Measurements from ENCODE around the gene CCDC85B. TPM values are rescaled to one million over a fixed set of nuclear protein-coding genes. Genes with fewer than 3 reads are reported as not detected.
"Not testable (repeated sequence)": the region's sequence is repeated elsewhere in the genome, so short reads cannot be mapped to it uniquely, and the experiment has no call there.

Gene CCDC85B
- total RNA-seq, 1 experiment from 2014 or later = 85.4 TPM

GRCh38 chr11:65847746-65848145 lies 42.7 kb upstream of the CCDC85B start:
- intact Hi-C loops (cut with micrococcal nuclease; ENCODE audit: unreplicated experiment) = no loop called here
- no TSS peak for BruUV-seq (replicated peaks)
- no peak for DNase-seq (ENCODE audit: low read depth, low spot score)
- POLR2A ChIA-PET = interaction anchor here (0.6 kb wide), 1 partner anchor 153 kb away, joined by 8 read pairs; no protein-coding TSS in a partner anchor
- no peak overlapping the region for H3K4me3 ChIP-seq (ENCODE audit: low read depth in 2 of 2, low read length in 2 of 2)
- no peaks in the 10 kb centered on the region for H3K27me3 ChIP-seq (ENCODE audit: control insufficient read depth, insufficient read depth, low read length)
- in situ Hi-C loops (cut with HindIII; ENCODE audit: low pct_unique_long_range_greater_than_20kb, low sequenced_read_pairs) = no loop called here
- TF ChIP-seq, protein P1, sequence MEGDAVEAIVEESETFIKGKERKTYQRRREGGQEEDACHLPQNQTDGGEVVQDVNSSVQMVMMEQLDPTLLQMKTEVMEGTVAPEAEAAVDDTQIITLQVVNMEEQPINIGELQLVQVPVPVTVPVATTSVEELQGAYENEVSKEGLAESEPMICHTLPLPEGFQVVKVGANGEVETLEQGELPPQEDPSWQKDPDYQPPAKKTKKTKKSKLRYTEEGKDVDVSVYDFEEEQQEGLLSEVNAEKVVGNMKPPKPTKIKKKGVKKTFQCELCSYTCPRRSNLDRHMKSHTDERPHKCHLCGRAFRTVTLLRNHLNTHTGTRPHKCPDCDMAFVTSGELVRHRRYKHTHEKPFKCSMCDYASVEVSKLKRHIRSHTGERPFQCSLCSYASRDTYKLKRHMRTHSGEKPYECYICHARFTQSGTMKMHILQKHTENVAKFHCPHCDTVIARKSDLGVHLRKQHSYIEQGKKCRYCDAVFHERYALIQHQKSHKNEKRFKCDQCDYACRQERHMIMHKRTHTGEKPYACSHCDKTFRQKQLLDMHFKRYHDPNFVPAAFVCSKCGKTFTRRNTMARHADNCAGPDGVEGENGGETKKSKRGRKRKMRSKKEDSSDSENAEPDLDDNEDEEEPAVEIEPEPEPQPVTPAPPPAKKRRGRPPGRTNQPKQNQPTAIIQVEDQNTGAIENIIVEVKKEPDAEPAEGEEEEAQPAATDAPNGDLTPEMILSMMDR (IDR thresholded peaks at IDR 0.05) = no peak
- TF ChIP-seq TCF7L2 (IDR thresholded peaks at IDR 0.05; ENCODE audit: low read depth, low read length) (no peak), SIN3A (IDR thresholded peaks at IDR 0.05; ENCODE audit: borderline replicate concordance, insufficient read depth, low read depth, low read length) (no peak), POLR2AphosphoS5 (IDR thresholded peaks at IDR 0.05; ENCODE audit: low read depth, low read length) (no peak)
- TF ChIP-seq, protein P2, sequence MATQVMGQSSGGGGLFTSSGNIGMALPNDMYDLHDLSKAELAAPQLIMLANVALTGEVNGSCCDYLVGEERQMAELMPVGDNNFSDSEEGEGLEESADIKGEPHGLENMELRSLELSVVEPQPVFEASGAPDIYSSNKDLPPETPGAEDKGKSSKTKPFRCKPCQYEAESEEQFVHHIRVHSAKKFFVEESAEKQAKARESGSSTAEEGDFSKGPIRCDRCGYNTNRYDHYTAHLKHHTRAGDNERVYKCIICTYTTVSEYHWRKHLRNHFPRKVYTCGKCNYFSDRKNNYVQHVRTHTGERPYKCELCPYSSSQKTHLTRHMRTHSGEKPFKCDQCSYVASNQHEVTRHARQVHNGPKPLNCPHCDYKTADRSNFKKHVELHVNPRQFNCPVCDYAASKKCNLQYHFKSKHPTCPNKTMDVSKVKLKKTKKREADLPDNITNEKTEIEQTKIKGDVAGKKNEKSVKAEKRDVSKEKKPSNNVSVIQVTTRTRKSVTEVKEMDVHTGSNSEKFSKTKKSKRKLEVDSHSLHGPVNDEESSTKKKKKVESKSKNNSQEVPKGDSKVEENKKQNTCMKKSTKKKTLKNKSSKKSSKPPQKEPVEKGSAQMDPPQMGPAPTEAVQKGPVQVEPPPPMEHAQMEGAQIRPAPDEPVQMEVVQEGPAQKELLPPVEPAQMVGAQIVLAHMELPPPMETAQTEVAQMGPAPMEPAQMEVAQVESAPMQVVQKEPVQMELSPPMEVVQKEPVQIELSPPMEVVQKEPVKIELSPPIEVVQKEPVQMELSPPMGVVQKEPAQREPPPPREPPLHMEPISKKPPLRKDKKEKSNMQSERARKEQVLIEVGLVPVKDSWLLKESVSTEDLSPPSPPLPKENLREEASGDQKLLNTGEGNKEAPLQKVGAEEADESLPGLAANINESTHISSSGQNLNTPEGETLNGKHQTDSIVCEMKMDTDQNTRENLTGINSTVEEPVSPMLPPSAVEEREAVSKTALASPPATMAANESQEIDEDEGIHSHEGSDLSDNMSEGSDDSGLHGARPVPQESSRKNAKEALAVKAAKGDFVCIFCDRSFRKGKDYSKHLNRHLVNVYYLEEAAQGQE (IDR thresholded peaks at IDR 0.05; ENCODE audit: insufficient read depth in 1 of 2, low read depth in 2 of 2, low read length in 1 of 2) = no peak
- CTCF ChIA-PET = no interaction called here
- H3K36me3 ChIP-seq (ENCODE audit: control insufficient read depth, insufficient read depth, low read length) = no peaks in the 10 kb centered on the region; the same call in 1 of the 2 replicates
- no peak overlapping the region for H3K27ac ChIP-seq (ENCODE audit: low read length)
- no peak for ATAC-seq
- no peaks in the 10 kb centered on the region for H3K9me3 ChIP-seq (ENCODE audit: control insufficient read depth, insufficient read depth, low read depth, low read length)
- peaks cover 4% of the 10 kb centered on the region; the same call in 1 of the 2 replicates for H3K4me1 ChIP-seq (ENCODE audit: control insufficient read depth, insufficient read depth, low read length)

DNA sequence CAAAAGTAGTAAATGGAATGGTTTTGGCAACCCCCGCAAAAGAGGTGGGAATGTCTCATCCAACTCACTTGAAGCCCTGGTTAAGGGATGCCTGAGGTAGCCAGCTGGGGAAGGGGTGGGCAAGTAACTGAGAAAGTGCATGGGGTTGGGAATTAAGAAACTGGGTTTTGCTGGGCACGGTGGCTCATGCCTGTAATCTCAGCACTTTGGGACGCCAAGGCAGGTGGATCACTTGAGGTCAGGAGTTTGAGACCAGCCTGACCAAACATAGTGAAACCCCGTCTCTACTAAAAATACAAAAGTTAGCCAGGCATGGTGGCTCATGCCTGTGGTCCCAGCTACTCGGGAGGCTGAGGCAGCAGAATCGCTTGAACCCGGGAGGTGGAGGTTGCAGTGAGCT lies 41.8 kb upstream of the CCDC85B start:
- H3K36me3 ChIP-seq (ENCODE audit: control insufficient read depth, insufficient read depth, low read length); DNase-seq (ENCODE audit: low read depth, low spot score); BruUV-seq (replicated peaks); CTCF ChIA-PET; H3K4me1 ChIP-seq (ENCODE audit: control insufficient read depth, insufficient read depth, low read length); in situ Hi-C loops (cut with HindIII; ENCODE audit: low pct_unique_long_range_greater_than_20kb, low sequenced_read_pairs); H3K27ac ChIP-seq (ENCODE audit: low read length); intact Hi-C loops (cut with micrococcal nuclease; ENCODE audit: unreplicated experiment); H3K9me3 ChIP-seq (ENCODE audit: control insufficient read depth, insufficient read depth, low read depth, low read length); H3K27me3 ChIP-seq (ENCODE audit: control insufficient read depth, insufficient read depth, low read length); ATAC-seq; H3K4me3 ChIP-seq (ENCODE audit: low read depth in 2 of 2, low read length in 2 of 2): not testable (repeated sequence)
- POLR2A ChIA-PET = interaction anchor here (0.6 kb wide), 3 partner anchors 104 to 310 kb away, joined by 3 to 5 read pairs (median 4); no protein-coding TSS in a partner anchor

GRCh38 chr11:65849366-65849765 lies 41.1 kb upstream of the CCDC85B start:
- no TSS peak for BruUV-seq (replicated peaks)
- ChIA-PET CTCF (interaction anchor here (0.6 kb wide), 1 partner anchor 11 kb away, joined by 3 read pairs; the partner anchor contains the start of gene MUS81), POLR2A (interaction anchor here (1.4 kb wide), 1 partner anchor 10 kb away, joined by 3 read pairs; no protein-coding TSS in a partner anchor)
- no peaks in the 10 kb centered on the region for H3K27me3 ChIP-seq (ENCODE audit: control insufficient read depth, insufficient read depth, low read length)
- no peak for TF ChIP-seq TCF7L2 (IDR thresholded peaks at IDR 0.05; ENCODE audit: low read depth, low read length)
- TF ChIP-seq POLR2AphosphoS5 (IDR thresholded peaks at IDR 0.05; ENCODE audit: low read depth, low read length) = no peak
- no peak for TF ChIP-seq SIN3A (IDR thresholded peaks at IDR 0.05; ENCODE audit: borderline replicate concordance, insufficient read depth, low read depth, low read length)
- TF ChIP-seq, protein P1 (IDR thresholded peaks at IDR 0.05) = no peak
- TF ChIP-seq, protein P2 (IDR thresholded peaks at IDR 0.05; ENCODE audit: insufficient read depth in 1 of 2, low read depth in 2 of 2, low read length in 1 of 2) = no peak
- peaks cover 16% of the 10 kb centered on the region for H3K4me1 ChIP-seq (ENCODE audit: control insufficient read depth, insufficient read depth, low read length)
- no peak overlapping the region for H3K27ac ChIP-seq (ENCODE audit: low read length)
- intact Hi-C loops (cut with micrococcal nuclease; ENCODE audit: unreplicated experiment) = no loop called here
- H3K36me3 ChIP-seq (ENCODE audit: control insufficient read depth, insufficient read depth, low read length) = peaks cover 6% of the 10 kb centered on the region
- in situ Hi-C loops (cut with HindIII; ENCODE audit: low pct_unique_long_range_greater_than_20kb, low sequenced_read_pairs) = no loop called here
- DNase-seq (ENCODE audit: low read depth, low spot score) (no peak), ATAC-seq (no peak)
- no peaks in the 10 kb centered on the region for H3K9me3 ChIP-seq (ENCODE audit: control insufficient read depth, insufficient read depth, low read depth, low read length)
- no peak overlapping the region for H3K4me3 ChIP-seq (ENCODE audit: low read depth in 2 of 2, low read length in 2 of 2)

All from Panc1 (cell line).